GM12892 (cell line): Measurements from ENCODE around the gene OXCT1.

Experiments
- POLR2A ChIP-seq: IDR thresholded peaks from 2 replicates; pipeline ENCODE4 v1.6.1; 2011; ENCODE audit warnings: low read depth, low read length, control low read depth
- POLR2AphosphoS5 ChIP-seq: IDR thresholded peaks from 2 replicates; pipeline ENCODE4 v1.6.1; 2011; ENCODE audit warnings: low read depth, low read length, control low read depth
- TAF1 ChIP-seq: IDR thresholded peaks from 2 replicates; pipeline ENCODE4 v1.6.1; 2011; ENCODE audit warnings: low read depth, mild to moderate bottlenecking, control low read depth, low read length, borderline replicate concordance

DNA sequence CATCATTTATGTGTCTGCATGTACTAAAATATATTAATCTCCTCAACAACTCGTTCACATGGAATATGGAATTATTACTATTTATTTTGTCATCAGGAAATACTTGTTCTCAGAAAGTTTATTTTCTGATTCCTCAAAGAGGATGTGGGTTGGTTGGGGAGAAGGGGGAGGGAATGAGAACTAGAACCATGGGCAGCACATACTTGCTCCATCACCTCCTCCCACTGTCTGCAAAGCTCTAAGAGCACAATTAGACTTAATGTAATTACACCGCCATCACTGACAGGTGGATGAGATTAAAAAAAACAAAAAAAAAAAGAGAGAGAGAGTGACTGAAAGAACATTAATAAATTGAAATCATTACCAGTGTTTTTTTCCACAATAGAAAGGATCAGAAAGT, 98.2 kb downstream of the OXCT1 start:
- TF ChIP-seq POLR2AphosphoS5 (no peak), POLR2A (no peak), TAF1 (no peak)
